ENCODE data around the gene REXO4.

DNA sequence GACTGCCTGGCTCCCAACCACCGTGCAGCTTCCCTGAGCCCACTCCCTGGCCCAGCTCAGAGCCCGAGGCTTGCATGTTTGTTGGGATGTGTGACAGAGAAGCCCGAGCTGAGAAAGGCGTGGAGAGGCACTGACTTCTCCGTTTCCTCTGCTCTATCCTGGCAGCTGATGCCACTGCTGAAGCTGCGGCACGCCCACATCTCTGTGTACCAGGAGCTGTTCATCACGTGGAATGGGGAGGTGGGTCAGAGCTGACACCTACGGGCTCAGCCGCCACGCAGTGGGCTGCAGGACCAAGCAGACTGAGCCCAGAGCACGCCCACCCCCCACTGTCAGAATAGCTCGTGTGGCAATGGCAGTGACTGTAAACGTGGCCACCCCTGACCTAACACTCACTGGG is 32.4 kb downstream of the REXO4 start:
- no peak for TF ChIP-seq MXD4 (CRISPR knock-in tag; IDR thresholded peaks at IDR 0.05; ENCODE audit: borderline replicate concordance)
- no peak for TF ChIP-seq CTCF (IDR thresholded peaks at IDR 0.05)
- TF ChIP-seq TCF7 (CRISPR knock-in tag; IDR thresholded peaks at IDR 0.05; ENCODE audit: low read depth) = no peak
- TF ChIP-seq NR3C1 (CRISPR knock-in tag; conservative IDR thresholded peaks at IDR 0.05; ENCODE audit: low read depth) = no peak
- no peak for TF ChIP-seq FOXP1 (CRISPR knock-in tag; IDR thresholded peaks at IDR 0.05; ENCODE audit: borderline replicate concordance)
- no peak for TF ChIP-seq SP1 (CRISPR knock-in tag; conservative IDR thresholded peaks at IDR 0.05)
- TF ChIP-seq CBFB (CRISPR knock-in tag; IDR thresholded peaks at IDR 0.05; ENCODE audit: low read depth) = no peak
- no peak for TF ChIP-seq USF2 (CRISPR knock-in tag; IDR thresholded peaks at IDR 0.05)
- TF ChIP-seq, protein P1, sequence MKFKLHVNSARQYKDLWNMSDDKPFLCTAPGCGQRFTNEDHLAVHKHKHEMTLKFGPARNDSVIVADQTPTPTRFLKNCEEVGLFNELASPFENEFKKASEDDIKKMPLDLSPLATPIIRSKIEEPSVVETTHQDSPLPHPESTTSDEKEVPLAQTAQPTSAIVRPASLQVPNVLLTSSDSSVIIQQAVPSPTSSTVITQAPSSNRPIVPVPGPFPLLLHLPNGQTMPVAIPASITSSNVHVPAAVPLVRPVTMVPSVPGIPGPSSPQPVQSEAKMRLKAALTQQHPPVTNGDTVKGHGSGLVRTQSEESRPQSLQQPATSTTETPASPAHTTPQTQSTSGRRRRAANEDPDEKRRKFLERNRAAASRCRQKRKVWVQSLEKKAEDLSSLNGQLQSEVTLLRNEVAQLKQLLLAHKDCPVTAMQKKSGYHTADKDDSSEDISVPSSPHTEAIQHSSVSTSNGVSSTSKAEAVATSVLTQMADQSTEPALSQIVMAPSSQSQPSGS (CRISPR knock-in tag; IDR thresholded peaks at IDR 0.05; ENCODE audit: borderline replicate concordance, low read depth) = no peak
- no peak for TF ChIP-seq CREM (CRISPR knock-in tag; IDR thresholded peaks at IDR 0.05)
- TF ChIP-seq ZNF423 (CRISPR knock-in tag; IDR thresholded peaks at IDR 0.05) = no peak
- TF ChIP-seq, protein P2, sequence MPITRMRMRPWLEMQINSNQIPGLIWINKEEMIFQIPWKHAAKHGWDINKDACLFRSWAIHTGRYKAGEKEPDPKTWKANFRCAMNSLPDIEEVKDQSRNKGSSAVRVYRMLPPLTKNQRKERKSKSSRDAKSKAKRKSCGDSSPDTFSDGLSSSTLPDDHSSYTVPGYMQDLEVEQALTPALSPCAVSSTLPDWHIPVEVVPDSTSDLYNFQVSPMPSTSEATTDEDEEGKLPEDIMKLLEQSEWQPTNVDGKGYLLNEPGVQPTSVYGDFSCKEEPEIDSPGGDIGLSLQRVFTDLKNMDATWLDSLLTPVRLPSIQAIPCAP (CRISPR knock-in tag; IDR thresholded peaks at IDR 0.05) = no peak
- TF ChIP-seq ZNF121 (CRISPR knock-in tag; IDR thresholded peaks at IDR 0.05) = no peak
- no peak for TF ChIP-seq MLX (CRISPR knock-in tag; IDR thresholded peaks at IDR 0.05)
